Coronary artery (tissue), 2 donors: ENCODE measurements around the gene DPF3.
A peak's percentile ranks its signal among the peaks of the same experiment; 100 is the strongest.

Source experiments
- DNase-seq: peaks from one replicate; pipeline ENCODE4 v3.0.0-alpha.2; 2017; ENCODE audit warnings: low spot score
- H3K27ac ChIP-seq, 2 donors: fragments of 200-600 bp; sonication (generic); one replicate each; pipeline ENCODE4 v1.5.1; 2016 to 2019
- H3K4me3 ChIP-seq: fragments of 200-600 bp; sonication (generic); 2 replicates; pipeline ENCODE4 v1.5.1; 2016; ENCODE audit warnings: mild to moderate bottlenecking, moderate library complexity
- CTCF ChIP-seq: fragments of 200-600 bp; sonication (generic); IDR thresholded peaks from one replicate; pipeline ENCODE4 v1.5.1; 2019; ENCODE audit warnings: antibody characterized with exemption

The DPF3 gene

GRCh38 chr14:72777636-72778035 lies 116.3 kb downstream of the DPF3 start:
- H3K4me3 ChIP-seq = no peak overlapping the region
- no peak for DNase-seq
- H3K27ac ChIP-seq = no peak overlapping the region
- no peak for TF ChIP-seq CTCF

- no peak overlapping the region for H3K27ac ChIP-seq
- DNase-seq = no peak
- TF ChIP-seq CTCF = no peak
- no peak overlapping the region for H3K4me3 ChIP-seq
These were observed 117.1 kb downstream of the DPF3 start for GRCh38 chr14:72776701-72777261.

GRCh38 chr14:72775923-72776554 lies 117.9 kb downstream of the DPF3 start:
- Histone ChIP-seq H3K27ac (no peak overlapping the region), H3K4me3 (no peak overlapping the region)
- peak; percentile 54 for DNase-seq
- TF ChIP-seq CTCF = no peak

GRCh38 chr14:72774894-72775620 lies 118.8 kb downstream of the DPF3 start:
- no peak for TF ChIP-seq CTCF
- no peak overlapping the region for H3K27ac ChIP-seq

GRCh38 chr14:72774141-72774540 lies 119.8 kb downstream of the DPF3 start:
- TF ChIP-seq CTCF = no peak
- Histone ChIP-seq H3K4me3 (no peak overlapping the region), H3K27ac (no peak overlapping the region)
- DNase-seq = no peak

More at GRCh38 chr14:72774894-72775620, 118.8 kb downstream of the DPF3 start:
- no peak for DNase-seq
- H3K4me3 ChIP-seq = no peak overlapping the region

GRCh38 chr14:72771561-72771960 lies 122.3 kb downstream of the DPF3 start:
- no peak for DNase-seq
- Histone ChIP-seq H3K27ac (no peak overlapping the region), H3K4me3 (no peak overlapping the region)
- no peak for TF ChIP-seq CTCF

GRCh38 chr14:72766296-72766695 lies 127.6 kb downstream of the DPF3 start:
- H3K4me3 ChIP-seq = no peak overlapping the region
- H3K27ac ChIP-seq = no peak overlapping the region
- no peak for DNase-seq
- TF ChIP-seq CTCF = no peak
